ENCODE data around the gene CST7.

DNA sequence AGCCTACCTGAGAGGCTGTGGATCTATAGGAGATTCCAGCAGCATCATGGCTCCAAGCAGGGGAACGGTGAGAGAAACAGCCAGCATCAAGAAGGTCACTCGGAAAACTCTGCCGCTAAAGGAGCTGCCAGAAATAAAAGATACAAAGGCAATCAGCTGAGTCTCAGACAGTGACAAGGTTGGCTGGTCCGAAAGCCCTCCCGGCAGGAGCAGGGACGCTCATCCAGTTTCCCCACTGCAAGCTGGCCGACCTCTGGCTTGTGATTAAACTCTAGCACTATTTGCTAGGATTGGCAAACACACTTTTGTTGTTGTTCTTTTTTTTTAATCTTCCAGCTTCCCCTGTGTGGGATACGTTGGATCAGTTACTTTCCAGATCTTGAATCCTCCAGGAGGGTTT is 34.8 kb downstream of the CST7 start:
- TF ChIP-seq YY1 (IDR thresholded peaks at IDR 0.05; ENCODE audit: insufficient read depth, insufficient read length) = no peak
- no peak for TF ChIP-seq ZNF274 (IDR thresholded peaks at IDR 0.05; ENCODE audit: low read depth, low read length)

Data from NT2/D1 (cell line).